Astrocyte of the hippocampus (primary cell): ENCODE results near the gene ANKRD62.
"Not testable (repeated sequence)": the region's sequence is repeated elsewhere in the genome, so short reads cannot be mapped to it uniquely, and the experiment has no call there.

Experiments
- DNase-seq: peaks from one replicate; pipeline ENCODE4 v3.0.0; 2011; ENCODE audit warnings: low read depth, low spot score

ANKRD62 gene

DNA sequence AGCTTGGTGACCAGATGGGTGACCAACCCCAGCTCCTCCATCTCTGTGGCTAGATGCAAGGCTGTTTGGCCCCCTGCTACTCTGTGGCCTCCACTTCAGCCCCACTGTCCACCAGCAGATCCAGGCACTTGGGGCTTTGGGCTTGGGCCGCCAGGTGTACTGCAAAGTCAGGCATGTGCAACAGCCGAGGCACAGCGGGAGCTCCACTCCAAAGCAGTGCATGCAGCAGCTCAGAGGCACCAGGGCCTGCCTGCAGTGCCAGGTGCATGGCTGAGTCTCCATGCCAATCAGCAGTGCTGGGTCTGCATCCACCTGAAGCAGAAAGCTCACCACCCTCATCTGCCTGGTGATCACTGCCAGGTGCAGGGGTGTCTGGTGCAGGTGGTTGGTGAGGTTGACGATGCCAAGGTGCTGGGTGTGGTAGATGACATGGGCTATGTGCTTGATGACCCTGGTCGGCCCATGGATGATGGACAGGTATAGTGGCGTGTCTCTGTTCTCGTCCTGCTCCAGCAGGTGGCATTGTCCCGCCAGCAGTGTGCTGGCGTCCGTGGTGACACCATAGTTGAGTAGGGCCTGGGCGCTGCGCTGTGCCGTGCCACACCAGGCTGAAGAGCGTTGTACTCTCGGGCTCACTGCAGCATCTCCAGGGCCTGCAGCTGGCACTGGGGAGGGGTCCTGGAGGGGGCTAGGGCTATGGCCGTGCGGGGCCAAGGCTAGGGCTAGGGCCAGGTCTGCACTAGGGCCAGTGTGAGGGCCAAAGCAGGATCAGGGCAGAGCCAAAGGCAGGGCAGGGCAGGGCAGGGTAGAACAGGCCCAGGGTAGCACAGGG, 1.0 kb upstream of the ANKRD62 start:
- DNase-seq = no peak

DNA sequence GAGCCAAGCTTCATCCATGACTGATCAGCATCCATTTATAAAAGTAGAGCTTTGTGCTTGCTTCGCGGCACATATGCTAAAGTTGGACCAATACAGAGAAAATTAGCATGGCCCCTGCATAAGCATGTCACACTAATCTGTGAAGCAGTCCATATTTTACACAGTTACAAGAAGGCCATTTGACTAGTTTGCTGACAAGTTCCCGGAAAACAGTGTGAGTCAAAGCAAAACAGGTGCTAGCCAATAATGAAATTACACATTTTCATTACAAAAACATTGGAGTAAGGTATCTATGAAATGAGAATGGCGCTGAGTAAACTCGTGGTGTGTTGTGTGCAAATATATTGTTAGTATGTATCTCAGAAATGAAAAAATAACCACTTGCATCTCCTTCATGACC, 4.7 kb downstream of the ANKRD62 start:
- no peak for DNase-seq

DNA sequence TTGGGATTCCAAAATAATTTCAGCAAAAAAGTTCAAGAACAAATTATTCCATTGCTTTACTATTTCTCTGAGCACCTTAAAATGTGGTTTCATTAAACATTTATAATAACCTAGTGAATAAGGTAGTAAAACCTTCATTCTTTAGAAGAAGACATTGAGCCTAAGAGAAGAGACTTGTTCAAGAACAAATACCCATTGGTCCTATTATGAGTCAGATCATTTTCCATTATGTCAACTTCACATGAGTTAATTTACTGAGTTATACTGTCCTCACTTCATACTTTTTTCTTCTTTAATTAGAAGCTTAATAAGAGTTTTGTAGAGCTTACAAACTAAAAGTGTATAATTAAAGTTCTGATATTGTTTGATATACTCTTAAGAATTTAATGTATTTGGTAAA, 5.5 kb downstream of the ANKRD62 start:
- no peak for DNase-seq

- no peak for DNase-seq
Observed at GRCh38 chr18:12101266-12101665, 7.6 kb downstream of the ANKRD62 start.

GRCh38 chr18:12102136-12102842, 8.6 kb downstream of the ANKRD62 start:
- no peak for DNase-seq

DNA sequence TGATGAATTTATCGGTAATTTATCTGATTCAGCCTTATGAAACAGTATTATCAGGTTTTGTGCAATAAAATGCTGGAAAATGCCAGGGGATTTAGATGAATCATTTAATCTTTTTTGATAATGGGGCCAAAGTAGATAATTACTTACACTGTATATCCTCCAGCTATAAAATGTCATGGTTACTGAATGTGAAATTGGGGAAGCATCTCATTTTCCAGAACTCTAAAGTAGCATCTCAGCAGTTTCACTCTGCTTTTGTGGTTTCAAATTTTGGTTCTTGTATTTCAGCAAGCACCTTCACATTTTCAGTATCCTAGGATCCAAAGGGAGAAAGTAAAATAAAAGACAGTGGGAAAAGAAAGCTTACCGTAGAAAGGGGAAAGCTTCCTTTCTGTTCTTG, 12.8 kb downstream of the ANKRD62 start:
- no peak for DNase-seq

DNA sequence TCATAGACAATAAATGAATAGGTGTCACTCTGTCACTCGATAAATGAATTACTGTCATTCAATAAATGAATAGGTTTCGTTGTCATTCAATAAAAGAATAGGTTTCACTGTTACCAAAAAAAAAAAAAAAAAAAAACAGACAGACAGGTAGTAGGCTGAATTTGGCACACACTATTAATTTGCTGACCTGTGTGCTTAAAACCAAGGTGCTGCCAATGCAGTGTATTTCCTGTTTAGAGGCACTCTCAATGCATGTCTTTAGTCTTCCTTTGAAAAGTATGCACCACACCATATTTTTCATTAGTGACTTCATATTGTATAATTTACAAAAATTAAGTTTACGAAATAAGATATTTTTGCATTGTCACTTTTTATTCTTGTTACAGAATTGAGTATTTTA, 16.2 kb downstream of the ANKRD62 start:
- DNase-seq = no peak

DNA sequence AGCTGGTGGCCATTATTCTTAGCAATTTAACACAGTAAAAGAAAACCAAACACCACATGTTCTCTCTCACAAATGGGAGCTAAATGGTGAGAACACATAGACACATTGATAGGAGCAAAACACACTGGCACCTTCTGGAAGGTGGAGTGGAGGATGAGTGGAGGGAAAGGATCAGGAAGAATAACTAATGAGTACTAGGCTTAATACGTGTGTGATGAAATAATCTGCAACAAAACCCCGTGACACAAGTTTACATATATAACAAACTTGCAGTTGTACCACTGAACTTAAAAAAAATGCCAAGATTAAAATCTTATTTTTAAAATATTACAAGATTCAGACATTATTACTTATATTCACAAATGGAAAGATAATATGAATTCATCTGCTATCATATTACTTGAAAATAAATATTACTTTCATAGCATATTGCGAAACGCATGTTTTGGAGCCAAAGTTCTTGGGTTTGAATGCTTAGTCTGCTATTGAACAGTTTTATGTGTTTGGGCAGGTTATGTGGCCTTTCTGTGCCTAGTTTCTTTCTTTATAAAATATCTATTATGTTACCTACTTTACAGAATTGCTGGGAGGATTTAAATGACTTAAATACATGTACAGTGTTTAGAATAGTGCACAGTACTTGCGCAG, 20.5 kb downstream of the ANKRD62 start:
- no peak for DNase-seq

DNA sequence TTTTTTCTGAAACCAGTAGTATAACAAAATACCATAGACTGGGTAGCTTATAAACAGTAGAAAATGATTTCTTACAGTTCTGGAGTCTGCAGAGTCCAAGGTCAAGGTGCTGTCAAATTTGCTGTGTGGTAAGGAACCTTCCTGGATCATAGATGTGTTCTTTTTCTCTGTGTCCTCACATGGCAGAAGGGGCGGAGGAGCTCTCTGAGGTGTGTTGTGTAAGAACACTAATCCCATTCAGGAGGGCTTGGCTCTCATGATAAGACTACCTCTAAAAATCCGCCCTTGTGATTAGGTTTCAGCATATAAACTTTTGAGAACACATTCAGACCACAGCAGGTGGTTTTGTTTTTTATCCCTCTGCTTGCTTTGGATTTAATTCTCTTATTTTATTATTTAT, 25.7 kb downstream of the ANKRD62 start:
- no peak for DNase-seq

GRCh38 chr18:12121175-12122042, 27.8 kb downstream of the ANKRD62 start:
- peak; percentile 3 for DNase-seq

DNA sequence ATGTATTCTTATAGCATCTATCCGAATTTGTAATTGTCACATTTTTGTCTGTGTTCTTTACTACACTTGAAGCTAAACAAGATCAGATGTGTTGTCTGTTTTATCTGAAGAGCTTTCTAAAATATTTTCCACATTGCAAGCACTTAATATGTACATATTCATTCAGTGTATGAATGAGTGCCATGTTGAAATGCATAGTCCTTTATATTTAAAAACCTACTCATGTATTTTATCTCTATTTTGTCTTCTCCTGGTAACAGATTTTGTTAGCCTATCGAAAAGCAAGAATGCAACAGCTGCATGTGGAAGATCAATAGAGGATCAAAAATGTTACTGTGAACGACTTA, 28.4 kb downstream of the ANKRD62 start:
- DNase-seq = not testable (repeated sequence)

DNA sequence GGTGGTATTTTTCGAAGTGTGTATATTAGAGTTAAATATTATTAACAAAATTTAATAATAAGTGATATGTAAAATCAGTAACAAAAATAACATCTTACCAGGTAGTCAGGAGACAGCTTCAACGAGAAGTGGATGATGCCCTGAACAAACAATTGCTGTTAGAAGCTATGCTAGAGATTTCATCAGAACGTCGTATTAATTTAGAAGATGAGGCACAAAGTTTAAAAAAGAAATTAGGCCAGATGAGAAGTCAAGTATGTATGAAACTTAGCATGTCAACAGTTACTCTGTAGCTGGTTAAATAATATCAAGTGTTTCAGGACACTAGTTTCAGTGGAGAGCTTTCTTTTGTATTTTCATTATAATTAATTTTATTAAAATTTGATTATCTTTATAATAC, 34.0 kb downstream of the ANKRD62 start:
- not testable (repeated sequence) for DNase-seq

GRCh38 chr18:12138831-12139230, 45.2 kb downstream of the ANKRD62 start:
- DNase-seq = not testable (repeated sequence)

GRCh38 chr18:12140866-12141265, 47.2 kb downstream of the ANKRD62 start:
- DNase-seq = not testable (repeated sequence)

- not testable (repeated sequence) for DNase-seq
Observed at GRCh38 chr18:12141778-12142177, 48.1 kb downstream of the ANKRD62 start.

DNA sequence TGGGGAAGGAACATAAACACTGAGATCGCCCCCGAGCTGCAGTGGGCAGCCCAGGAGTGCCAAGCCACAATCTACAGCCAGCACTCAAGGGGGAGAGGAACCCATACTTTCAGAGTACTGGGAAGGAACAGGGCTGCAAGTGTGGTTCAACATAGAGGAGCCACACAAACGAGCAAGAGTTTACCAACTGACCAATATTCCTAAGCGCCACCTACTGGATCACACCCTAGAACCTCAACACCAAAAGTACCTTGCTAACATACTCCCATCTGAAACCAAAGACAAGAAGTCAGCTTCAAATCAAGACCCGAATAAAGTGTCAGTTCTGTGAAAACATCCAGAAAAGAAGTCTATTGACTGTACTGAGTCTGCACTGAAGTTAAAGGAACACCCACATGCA, 55.8 kb downstream of the ANKRD62 start:
- not testable (repeated sequence) for DNase-seq

GRCh38 chr18:12154361-12154760, 60.7 kb downstream of the ANKRD62 start:
- DNase-seq = no peak

DNA sequence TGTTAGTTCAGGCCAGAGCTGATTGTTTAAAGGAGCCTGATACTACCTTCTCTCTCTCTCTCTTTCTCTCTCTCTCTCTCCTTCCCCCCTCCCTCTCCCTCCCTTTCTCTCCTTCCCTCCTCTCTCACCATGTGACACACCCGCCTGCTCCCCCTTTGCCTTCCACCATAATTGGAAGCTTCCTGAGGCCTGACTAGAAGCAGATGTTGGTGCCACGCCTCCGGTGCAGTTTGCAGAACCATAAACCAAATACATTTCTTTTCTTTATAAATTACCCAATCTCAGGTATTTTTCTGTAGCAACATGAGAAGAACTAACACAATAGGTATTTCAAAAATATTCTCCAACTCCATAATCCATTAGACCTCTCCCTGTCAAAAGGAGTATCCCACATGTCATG, 62.4 kb downstream of the ANKRD62 start:
- DNase-seq = no peak

GRCh38 chr18:12159446-12159845, 65.8 kb downstream of the ANKRD62 start:
- DNase-seq = no peak

GRCh38 chr18:12162786-12163185, 69.1 kb downstream of the ANKRD62 start:
- peak; percentile 12 for DNase-seq

DNA sequence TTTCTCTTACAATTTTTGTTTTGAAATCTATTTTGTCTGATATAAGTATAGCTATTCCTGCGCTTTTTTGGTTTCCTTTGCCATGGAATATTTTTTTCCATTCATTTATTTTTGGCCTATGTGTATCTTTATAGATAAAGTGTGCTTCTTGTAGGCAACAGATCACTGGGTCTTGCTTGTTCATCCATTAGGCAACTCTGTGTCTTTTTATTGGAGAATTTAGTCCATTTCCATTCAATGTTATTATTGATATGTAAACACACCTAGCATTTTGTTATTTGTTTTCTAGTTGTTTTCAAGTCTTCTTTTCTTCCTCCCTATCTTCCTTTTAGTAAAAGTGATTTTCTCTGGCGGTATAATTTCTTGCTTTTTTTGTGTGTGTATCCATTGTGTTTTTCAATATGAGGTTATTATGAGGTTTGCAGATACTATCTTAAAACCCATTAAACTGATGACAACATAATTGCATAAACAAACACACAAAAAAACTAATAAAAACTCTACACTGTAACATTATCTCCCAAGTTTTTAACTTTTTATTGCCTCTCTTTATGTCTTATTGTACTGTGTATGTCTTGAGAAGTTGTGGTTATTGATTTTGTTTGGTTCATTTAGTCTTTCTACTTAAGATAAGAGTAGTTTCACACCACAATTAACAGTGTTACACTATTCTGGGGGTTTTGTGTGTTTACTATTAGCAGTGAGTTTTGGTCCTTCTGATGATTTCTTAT, 71.6 kb downstream of the ANKRD62 start:
- DNase-seq = no peak
